ENCODE results near the gene NPTXR.

Gene NPTXR

GRCh38 chr22:38850941-38851849 lies 7.4 kb upstream of the NPTXR start:
- DNase-seq: no peak

- no peak for DNase-seq
Observed at GRCh38 chr22:38850399-38850798, 6.6 kb upstream of the NPTXR start.

GRCh38 chr22:38849811-38850210 lies 6.0 kb upstream of the NPTXR start:
- DNase-seq: no peak

DNA sequence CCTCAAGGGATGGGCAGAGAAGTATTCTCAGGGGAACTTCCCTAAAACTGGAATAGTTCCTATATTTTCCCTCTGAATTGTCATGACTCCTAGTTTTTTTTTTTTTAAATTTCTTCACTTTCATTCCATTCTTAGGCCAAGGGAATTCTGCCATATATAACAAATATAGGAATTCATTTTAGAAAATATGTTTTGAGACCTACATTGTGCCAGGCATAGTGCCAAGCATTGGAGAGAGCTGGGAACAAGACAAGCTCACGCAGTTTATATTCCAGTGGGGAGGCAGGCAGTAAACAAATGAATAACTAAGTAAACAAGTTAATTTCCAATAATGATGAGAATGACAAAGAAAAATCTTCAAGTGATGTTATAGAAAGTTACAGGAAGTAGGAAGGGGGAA lies 2.6 kb upstream of the NPTXR start:
- no peak for DNase-seq

DNA sequence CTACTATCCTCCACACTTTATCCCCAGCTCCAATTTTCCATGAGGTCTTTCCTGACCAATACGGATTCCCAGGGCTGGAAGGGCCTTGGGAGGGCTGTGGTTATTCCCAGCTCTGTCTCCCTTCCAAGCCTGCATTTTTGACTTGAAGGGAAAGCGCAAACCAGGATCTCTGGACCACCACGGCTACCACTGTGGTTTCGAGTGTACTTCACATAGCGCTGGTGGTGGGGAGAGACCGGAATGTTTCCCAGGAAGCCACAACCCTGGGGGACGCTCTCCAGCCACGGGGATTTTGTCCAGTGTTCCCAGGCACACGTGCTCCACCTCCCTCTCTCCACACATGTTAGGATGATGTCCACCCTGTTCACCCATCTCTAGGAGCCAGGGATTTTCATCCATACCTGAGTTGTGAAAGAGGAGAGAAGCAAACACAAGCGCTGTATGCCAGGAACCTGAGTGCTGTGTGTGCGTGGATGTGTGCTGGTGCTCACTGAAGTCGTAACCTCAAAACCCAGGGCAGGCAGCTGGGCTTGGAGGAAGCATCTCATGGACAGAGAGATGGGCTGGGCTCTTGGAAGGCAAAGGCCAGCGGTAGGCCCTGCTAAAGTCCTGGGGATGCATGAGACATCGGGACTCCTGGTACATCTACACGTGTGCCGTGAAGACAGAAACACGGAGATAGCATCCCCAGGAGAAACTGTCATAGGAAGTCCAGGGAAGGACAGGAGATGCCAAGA lies 1.3 kb upstream of the NPTXR start:
- no peak for DNase-seq

DNA sequence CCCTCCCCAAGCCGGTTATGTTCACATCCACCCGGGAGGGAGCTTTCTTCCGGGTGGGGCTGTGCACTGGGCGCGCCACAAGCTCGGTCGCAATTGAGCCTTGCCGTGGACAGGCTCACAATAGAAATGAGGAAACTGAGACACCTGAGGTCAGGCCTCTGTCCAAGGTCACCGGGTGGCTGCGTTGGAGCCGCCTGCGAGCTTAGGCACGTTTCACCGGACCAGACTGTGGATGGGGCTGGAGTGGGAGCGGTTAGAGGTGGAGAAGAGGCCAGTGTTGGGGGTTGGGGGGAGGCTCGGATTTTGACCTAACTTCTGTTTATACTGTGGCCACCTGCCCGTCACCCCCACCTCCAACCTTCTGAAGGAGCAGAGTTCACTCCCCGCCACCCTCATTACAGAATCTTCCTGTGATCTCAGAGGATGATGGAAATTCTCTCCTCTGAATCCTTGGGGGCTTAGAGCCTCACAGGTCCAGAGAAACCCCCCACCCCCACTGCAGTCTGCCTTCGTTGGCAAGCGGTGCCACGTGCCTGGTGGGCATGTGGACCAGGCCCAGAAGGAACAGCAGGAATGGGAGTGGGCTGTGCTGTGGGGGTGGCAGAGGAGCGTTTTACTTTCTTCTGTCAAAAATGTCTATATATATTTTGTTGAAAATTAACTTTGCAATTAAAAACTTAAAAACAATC lies 631 bp upstream of the NPTXR start:
- DNase-seq: no peak

GRCh38 chr22:38843201-38843656 lies 599 bp downstream of the NPTXR start:
- DNase-seq: peak; percentile 13 to 24

GRCh38 chr22:38842512-38843200 lies 1.2 kb downstream of the NPTXR start:
- DNase-seq: no peak

GRCh38 chr22:38841635-38842034 lies 2.2 kb downstream of the NPTXR start:
- no peak for DNase-seq

- DNase-seq: no peak
Observed at GRCh38 chr22:38841211-38841610, 2.6 kb downstream of the NPTXR start.

DNA sequence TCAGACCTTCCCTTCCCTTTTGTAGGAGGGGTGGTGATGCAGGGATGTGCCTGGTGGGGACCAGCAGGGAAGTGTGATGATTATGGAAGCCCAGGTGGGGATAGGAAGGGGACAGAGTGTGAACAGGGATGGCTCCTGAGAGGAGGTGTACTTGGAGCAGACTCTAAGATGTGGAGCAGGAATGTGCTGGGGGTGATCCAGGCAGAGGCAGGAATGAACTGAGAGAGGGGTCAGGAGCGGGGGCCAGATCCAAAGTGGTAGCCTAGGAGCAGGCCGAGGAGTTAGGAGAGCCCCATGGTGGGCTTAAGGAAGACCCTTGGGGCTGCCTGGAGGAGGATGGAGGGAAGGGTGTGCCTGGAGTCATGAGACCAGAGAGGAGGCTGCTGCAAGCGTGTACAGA lies 3.7 kb downstream of the NPTXR start:
- no peak for DNase-seq

GRCh38 chr22:38839686-38840085 lies 4.1 kb downstream of the NPTXR start:
- no peak for DNase-seq

GRCh38 chr22:38837414-38837928 lies 6.4 kb downstream of the NPTXR start:
- DNase-seq: no peak

- DNase-seq: no peak
Observed at GRCh38 chr22:38835888-38836301, 7.9 kb downstream of the NPTXR start.

GRCh38 chr22:38834991-38835390 lies 8.8 kb downstream of the NPTXR start:
- DNase-seq: no peak

DNA sequence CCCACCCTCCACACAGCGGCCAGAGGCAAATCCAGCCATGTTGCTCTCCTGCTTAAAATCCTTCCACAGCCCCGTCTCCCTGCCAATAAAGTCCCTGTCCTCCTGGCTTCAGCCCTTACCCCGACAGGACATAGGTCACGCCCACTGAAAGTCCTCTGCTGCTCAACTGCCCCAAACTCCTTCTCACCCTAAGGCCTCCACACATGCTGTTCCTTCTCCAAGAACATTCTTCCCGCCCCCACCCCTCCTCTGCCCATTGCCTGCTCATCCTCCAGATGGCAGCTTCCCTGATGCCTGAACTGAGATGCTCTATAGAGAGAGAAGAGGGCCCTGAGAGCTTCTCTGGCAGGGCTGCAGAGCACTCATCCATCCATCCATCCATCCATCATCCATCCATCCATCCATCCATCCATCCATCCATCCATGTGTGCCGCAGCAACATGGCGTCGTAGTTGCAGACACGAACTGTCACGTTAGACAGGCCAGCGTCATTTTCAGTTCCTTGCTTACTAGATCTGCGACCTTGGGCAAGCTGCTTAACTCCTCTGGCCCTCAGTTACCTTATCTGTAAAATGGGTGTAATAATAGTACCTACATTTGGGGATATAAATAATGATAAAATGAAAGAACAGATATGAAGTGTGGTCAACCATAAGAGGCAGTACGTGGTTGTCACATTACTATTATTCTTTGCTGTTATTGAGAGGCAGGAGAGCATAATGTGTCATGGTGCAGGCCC lies 9.4 kb downstream of the NPTXR start:
- DNase-seq: peak in 1 of 2 donors; percentile 11

GRCh38 chr22:38833061-38833460 lies 10.8 kb downstream of the NPTXR start:
- no peak for DNase-seq

DNA sequence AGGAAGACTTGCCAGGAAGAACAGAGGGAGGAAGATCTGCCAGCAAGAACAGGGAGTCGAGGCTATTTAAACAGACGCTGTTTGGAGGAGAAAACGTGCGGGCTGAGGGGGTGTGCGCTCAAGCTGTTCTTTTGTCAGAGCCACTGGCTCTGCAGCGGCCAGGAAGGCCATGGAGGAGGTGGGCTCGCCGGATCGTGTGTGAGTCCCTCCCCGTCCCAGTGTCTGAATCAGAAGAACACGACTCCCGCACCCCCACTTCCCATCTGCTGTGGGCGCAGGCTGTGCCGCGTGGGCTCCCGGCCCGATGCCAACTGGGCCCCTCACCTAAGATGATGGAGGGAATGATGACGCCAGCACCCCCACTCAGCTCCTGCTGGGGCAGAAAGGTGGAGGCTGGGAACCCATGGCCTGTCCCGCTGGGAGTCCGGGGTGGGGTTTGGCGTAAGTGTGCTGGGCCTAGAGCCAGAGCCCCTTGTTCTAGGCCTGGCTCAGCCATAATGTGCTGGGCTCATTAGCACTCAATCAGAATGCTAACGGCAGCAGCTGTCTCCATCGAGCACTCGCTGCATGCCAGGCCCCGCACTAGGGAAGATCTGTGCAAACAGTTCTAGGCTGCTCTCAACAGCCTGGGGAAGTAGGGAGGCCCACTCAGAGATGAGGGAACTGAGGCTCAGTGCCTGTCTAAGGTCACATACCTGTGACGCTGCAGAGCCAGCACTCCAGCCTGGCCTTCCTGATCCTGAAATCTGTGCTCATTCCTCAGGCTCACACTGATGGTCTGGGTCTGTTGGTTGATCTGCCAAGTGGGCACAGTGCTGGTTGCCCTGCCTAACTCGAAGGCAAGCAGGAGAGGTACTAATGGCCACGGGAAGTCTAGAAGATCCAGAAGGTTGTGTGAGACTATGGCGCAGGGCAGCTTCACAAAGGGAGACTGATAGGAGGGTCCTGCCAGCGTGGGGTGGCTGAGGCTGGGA lies 11.5 kb downstream of the NPTXR start:
- no peak for DNase-seq

DNA sequence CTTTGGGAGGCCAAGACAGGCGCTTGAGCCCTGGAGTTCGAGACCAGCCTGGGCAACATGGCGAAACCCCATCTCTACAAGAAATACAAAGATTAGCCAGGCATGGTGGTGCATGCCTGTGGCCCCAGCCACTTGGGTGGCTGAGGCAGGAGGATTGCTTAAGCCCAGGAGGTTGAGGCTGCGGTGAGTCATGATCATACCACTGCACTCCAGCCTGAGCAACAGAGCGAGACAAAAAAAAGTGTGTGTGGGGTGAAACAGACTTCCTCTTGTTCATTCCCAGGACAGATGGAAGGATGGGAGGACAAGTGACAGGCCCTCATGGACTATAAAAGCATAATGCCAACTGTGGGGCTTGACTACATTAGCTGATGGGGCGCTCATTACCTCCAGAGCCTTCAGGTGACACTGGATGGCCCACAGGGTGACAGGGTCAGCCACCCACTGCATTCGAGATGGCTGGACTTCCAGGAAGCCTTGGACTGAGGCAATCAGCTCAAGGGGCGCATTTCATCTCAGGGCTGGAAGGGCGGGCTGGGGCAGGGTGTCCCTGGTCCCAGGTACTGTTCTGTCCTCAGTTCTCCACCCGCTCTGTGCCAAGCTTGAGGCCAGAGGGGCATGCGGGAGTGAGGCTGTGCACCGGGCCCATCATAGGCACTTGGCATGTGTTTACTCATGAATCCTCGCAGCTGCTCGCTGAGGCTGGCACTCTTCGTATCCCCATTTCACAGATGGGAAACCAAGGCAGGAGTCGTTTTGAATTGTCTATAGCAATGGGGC lies 12.5 kb downstream of the NPTXR start:
- peak; percentile 74 to 87 for DNase-seq

DNA sequence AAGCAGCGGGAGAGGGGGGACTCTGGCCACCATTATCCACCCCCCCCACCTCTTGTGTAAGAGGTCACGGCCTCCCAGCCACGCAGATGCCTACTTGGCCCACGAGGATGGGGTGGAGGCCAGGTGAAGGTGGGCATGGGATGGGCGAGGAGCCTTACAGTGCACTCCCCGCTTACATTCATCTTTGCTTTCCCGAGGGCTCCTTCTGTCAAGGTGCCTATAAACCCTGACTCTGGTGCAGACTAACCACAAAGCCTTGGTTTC lies 13.1 kb downstream of the NPTXR start:
- DNase-seq: no peak
